Activated CD4-positive, alpha-beta T cell treated with anti-CD3 and anti-CD28 coated beads, Interleukin-2, amount 50 U/mL, for 1 hour (primary cell): Measurements from ENCODE around the gene SIGLEC12.

Experiments
- DNase-seq: peaks from one replicate; pipeline ENCODE4 v3.0.0-alpha.2; 2020

Gene SIGLEC12

DNA sequence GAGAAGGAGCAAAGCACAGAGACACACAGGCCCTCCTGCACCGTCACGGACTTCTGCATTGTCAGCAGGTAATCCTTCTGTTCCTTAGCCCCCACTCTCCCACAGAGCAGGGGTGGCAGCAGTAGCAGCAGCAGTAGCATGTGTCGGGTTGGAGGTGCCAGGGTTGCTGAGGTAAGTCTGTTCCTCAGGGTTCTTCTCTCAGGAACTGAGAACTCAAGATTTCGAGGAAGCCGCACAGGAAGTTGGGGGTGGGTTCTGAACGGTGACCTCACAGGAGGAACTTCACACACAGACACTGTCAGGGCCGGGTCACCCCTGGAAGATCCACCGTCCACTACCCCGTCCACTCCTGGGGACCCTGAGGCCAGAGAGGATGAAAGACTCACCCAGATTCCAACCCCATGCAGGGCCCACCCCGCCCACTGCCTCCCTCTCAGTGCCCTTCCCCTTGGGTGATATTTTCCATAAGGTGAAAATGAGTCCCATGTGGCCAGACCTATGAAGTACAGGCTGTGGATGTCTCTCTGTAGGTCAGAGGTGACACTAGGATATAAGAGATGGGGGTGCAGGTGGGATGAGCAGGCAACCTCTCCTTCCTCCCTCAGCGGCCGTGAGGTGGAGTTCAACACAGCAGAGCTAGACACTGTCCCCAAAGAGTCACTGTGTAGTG is at the start of gene SIGLEC12:
TSS of gene SIGLEC12 (minus strand) at position 207 of the 670 bp plus-strand sequence. CDS start at position 140, 67 bp downstream.
- no peak for DNase-seq

GRCh38 chr19:51550848-51551672 is 49.5 kb upstream of the SIGLEC12 start:
- DNase-seq, result no peak

- DNase-seq, result no peak
Measured at GRCh38 chr19:51549533-51550324, 48.1 kb upstream of the SIGLEC12 start.

- no peak for DNase-seq
Measured at GRCh38 chr19:51548891-51549305, 47.3 kb upstream of the SIGLEC12 start.

DNA sequence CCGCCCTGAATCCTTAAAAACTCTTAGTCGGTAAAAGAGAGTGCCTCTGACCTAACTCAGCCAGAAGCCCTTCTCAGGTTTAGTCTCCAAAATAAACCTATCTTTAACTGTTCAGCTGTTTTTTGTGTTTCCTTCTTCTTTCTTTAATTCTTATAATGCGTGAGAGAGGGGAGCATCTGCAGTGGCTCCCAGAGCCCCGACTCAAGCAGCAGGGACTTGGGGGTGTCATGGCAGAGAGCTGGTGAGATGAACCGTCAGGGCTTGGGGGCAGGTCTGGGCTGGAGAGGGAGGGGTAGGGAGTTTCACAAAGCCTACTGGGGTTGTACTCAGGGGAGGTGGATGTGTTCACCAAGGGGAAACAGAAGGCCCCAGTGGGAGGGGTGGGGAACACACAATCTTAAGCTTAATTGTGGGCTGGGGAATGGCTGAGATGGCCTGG is 46.6 kb upstream of the SIGLEC12 start:
- DNase-seq, result no peak

DNA sequence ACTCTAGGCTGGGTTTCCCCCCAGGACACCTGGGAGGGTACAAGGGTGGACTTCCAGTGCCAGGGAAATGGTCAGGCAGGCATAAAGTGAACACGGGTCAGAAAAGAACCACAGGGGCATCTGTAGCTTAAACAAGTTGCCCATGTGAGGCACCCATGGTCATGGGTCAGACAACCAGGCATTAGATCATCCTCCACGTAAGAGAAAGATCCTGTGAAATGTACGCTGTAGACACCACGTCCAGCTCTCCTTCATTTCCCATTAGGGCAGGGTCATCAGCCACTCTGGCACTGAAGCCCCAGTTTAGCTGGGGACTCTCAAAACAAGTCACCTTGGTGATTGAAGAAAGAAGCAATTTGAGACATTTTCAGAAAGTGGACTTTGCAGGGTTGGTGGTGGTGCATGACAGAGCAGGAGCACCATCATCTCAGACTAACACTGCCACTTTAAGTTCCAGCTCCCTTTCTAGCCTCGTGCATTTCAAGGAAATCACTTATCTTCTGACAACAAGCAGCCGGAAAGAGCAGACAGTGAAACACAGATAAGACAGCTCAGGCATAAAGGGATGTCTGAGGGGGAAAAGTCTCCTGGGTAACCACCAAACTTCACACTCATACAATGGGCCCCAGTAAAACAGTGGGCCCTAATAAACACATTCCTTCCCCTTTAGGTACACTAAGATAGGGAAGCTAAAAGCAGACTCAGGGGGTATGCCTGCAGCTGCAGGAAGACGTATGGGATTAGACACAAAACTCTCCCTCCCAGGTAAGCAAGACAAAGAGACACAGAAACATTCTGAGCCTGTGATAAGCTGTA is 46.0 kb upstream of the SIGLEC12 start:
- DNase-seq, result no peak

GRCh38 chr19:51546650-51547396 is 45.2 kb upstream of the SIGLEC12 start:
- DNase-seq, result no peak

- DNase-seq, result no peak
Measured at GRCh38 chr19:51546107-51546649, 44.6 kb upstream of the SIGLEC12 start.

DNA sequence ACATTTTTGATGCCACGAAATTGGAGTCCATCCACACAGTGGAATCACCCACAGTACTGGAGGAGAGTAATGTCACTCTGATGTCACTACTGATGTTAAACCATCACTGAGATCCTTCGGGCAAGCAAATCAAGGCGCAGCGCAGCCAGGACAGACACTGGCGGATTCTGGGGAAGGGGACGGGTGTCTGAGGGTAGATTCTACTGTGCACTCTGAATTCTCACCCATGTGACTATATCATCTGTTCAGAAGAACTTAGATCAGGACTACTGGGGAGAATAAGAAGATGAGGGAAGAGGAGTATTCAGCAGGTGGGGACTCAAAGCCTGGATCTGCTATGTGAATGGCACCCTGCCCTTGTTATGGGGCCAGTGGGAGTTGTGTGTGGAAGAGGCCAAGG is 42.4 kb upstream of the SIGLEC12 start:
- DNase-seq, result no peak

DNA sequence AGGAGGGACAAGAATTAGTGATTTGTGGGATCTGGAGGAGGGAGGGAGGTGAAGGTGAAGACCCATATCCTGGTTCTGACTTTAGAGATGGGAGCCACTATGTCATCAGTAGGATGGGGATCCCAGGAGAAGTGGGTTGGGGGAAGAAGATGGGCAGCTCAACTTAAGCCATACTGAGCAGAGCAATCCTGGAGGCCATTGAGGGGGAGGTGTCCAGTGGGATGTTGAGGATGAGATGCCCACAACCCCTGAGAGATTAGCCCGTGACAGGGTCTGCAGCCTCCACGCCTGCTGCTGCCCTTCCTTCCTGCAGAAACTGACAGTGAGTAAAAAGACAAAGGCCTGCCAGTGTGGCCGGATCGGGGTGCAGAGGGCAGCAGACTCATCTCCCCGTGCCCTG is 41.1 kb upstream of the SIGLEC12 start:
- no peak for DNase-seq

DNA sequence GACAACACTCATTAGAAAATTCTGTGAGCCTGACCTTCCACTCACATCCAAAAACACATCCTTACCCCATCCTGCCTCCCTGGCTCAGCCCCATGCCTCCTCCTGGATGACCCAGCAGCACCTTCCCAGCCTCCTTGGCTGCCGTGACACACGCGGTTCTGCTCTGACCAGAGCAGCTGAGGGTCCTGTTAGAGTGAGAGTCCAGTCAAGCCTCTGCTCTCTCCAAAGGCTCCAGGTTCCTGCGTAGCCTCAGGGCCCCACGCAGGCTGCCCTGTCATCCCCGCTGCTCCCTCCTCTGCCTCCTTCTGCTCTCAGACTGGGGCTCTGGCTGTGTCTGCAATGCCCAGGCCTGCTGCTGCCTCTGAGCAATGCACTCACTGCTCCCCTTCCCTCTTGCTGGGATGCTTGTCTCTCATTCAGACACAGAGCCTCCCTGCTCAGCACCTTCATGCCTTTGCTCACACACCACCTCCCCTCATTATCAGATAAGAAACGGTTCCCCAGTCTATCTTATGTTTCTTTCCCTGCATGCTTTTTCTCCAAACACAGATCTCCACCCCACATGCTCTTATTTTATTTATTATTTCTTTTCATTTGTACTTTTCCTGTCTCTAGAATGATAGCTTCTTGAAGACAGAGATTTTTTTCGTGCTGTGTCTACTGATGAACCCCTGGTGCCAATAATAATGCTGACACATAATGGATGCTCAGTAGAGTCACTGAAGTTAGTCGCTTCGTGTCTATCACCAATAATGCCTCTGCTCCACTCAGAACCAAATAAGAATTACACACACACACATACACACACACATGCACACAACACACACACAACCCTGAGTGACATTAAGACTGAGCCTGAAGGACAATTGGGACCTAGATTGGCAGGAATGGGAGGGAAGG is 40.1 kb upstream of the SIGLEC12 start:
- no peak for DNase-seq

DNA sequence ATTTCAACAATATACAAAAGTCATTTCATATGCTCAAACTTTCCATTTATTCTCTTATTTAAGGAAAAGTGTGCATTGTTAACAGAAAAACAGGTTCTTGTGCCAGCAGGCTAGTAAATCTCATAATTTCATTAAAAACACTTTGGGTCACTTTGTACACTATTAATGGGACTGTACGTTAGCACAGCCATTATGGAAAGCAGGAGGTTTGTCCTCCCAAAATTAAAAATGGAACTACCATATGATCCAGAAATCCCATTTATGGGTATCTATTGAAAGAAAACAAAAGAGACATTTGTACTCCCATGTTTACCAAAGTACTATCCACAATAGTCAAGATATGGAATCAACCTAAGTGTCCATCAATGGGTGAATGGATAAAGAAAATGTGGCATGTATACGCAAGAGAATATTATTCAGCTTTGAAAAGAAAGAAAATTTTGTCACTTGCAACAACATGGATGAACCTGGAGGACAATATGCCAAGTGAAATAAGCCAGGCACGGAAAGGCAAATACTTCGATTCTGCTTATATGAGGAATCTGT is 38.3 kb upstream of the SIGLEC12 start:
- DNase-seq, result no peak

DNA sequence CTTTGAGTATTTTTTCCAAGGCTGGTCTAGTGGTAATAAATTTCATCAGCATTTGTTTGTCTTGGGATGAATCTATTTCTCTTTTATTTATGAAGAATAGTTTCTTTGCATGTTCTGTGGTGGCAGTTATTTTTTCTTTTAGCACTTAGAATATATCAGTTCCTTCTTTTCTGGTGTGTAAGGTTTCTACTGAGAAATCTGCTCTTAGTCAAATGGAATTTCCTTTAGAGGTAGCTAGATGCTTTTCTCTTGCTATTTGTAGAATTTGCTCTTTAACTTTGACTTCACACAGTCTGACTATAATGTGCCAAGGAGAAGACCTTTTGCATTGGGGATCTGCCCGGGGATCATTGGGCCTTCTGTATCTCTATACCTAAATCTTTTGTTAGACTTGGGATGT is 33.9 kb upstream of the SIGLEC12 start:
- no peak for DNase-seq

DNA sequence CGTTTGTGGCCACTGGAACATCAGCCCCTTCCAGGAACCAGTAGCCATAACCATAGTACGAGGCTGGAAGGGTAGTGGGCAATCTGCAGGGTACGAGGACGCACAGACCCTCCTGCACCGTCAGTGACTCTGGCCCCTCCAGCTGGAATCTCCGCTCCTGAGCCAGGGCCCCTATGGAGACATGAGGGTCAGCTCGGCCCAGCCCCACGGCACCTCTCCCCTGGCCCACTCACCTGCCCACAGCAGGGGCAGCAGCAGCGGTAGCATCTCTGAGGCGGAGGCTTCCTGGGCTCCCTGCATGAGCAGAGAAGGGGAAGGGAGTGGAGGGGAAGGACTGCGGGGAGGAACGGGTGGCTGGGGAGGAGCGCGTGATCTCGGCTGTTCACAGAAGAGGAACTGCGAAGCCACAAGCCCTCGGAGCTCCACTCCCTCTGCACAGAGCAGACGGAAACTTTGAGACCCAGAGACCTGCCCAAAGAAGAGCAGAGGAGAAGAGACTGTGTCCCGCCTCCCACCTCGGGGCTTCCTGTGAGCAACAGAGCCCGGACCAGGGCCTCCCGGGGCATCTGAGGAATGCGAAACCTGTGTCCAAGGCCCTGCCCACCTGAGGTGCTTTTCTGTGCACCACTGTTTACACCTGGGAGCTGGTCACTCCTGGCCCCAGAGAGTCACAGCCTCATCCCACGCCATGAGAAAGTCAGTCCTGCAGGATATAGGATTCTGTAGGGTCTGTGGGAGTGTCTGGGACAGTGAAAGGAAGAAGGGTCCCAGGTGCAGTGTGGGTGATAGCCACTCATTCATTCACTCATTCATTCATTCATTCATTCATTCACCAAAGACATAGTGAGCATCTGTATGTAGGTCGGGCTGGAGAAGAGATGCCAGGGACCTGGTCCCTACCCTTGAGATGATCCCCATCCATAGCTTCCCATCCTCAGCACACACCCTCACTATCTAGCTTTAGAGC is 30.0 kb upstream of the SIGLEC12 start, which contains the start of gene SIGLEC6:
TSS of gene SIGLEC6 (minus strand) at position 322 of the 967 bp plus-strand sequence. CDS start at position 300, 22 bp downstream.
- no peak for DNase-seq

- DNase-seq, result no peak
Measured at GRCh38 chr19:51530616-51531015, 29.0 kb upstream of the SIGLEC12 start.

- DNase-seq, result no peak
Measured at GRCh38 chr19:51529301-51529700, 27.7 kb upstream of the SIGLEC12 start.

DNA sequence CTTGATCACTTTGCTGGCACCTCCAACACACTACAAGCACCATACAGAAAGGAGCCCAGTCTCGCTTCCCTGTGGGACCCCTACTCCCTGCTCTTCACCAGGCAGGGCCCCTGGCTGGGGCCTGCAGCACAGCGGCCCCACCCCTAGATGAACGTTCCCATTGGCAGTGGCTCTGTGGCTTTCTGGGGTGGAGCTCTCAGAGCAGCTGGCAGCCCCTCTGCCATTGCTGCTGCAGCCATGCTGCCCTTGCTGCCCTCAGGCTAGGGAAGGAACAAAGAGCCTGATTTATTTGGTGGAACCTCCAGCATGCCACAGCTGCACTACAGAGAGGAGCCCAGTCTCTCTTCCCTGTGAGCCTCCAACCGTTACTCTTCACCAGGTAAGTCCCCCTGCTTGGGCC is 24.1 kb upstream of the SIGLEC12 start:
- no peak for DNase-seq

DNA sequence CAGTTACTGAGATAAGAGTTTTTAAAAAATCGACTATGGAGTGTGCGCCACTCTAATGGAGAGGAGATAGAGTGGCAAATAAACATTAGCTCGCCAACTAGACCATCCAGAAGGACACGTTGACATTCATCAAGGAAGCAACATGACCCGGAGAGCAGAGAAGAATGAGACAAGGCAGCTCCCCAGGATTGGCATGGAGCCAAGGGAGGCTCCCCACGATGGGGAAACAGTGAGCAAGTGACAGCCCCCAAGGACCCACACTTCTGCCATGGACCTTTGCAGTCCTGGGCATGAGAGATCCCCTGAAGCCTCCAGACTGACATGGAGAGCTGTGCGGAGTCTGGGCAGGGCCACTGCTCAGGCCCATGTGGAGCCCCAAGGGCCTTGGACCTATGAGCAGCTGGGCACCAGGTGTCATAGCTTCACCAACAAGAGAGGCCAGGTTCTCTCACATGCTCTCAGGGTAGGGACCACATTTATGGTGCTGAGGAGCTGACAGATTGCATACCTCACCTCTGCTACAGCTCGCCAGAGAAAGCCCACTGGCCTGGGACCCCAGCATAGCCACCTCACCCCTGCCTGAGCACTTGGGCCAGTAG is 23.2 kb upstream of the SIGLEC12 start:
- no peak for DNase-seq
